HUES6 (cell line): ENCODE measurements around the gene PROX1.

ENCODE experiments used
- H3K27ac ChIP-seq: 2 replicates; pipeline ENCODE4 v1.7.0; 2013; ENCODE audit warnings: low read depth, mild to moderate bottlenecking, low read length, inconsistent platforms
- H3K27me3 ChIP-seq: 2 replicates; pipeline ENCODE4 v1.6.1; 2013; ENCODE audit warnings: low read length; ENCODE audit not compliant: control insufficient read depth, insufficient read depth
- H3K36me3 ChIP-seq: 2 replicates; pipeline ENCODE4 v1.6.1; 2013; ENCODE audit warnings: low read length; ENCODE audit not compliant: control insufficient read depth, insufficient read depth
- H3K4me1 ChIP-seq: 2 replicates; pipeline ENCODE4 v1.6.1; 2013; ENCODE audit warnings: low read length; ENCODE audit not compliant: control insufficient read depth, insufficient read depth
- H3K4me3 ChIP-seq: 2 replicates; pipeline ENCODE4 v1.5.1; 2013; ENCODE audit warnings: low read depth, low read length
- H3K9ac ChIP-seq: one replicate; pipeline ENCODE4 v1.6.1; 2013; ENCODE audit warnings: mild to moderate bottlenecking, low read length
- H3K9me3 ChIP-seq: 2 replicates; pipeline ENCODE4 v1.6.1; 2013; ENCODE audit warnings: low read depth, low read length; ENCODE audit not compliant: control insufficient read depth, insufficient read depth

PROX1 gene

DNA sequence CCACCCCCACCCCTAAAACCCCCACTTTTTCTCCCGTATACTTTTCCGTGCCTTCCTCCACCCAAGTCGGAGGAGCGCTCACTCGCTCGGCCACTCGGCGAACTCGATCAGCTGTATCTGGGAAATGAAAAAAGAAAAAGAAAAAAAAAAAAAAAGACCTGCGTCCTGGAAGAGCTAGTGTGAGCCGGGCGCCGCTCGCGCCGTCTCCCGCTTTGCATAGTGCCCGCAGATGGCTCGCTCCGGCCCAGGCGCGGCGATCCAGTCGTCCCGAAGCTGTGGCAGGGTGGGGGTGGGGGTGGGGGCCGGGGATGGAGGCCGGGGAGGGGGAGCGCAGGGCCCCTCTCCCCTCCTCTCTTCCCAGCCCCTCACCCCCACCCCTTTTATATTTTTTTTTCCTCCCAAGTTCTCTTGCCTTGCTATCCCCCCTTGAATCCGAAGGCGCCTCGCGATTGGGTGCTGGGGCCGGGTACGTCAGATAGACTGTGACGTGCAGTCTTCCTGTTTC, 299 bp upstream of the PROX1 start:
- Histone ChIP-seq H3K27me3 (peaks cover 81% of the 10 kb centered on the region), H3K9ac (peak overlapping the region; percentile 13)

DNA sequence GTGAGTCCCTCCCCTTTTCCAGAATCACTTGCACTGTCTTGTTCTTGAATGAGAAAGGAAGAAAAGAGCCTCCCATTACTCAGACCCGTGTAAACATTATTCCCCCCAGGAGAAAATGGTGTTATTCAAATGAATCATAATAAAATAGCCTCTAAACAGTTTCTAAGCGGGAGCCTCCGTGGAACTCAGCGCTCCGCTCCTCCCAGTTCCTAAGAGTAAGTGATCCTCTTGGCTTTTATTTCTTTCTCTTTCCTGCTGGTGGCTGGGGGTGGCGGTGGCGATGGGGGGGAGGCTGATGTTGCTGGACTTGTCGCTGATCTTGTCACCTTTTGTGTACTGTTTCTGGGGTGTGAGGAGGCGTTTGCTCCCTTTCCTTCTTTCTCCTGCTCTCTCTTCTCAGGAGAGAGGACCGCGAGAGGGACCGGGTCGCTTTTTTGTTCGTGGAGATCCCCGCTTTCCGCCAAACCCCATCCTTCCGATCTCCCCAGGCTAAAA, 781 bp downstream of the PROX1 start:
- peak overlapping the region; percentile 82 for H3K4me3 ChIP-seq
- H3K27ac ChIP-seq = no peak overlapping the region
- H3K36me3 ChIP-seq = no peaks in the 10 kb centered on the region
- H3K9me3 ChIP-seq = no peaks in the 10 kb centered on the region
- peaks cover 45% of the 10 kb centered on the region for H3K4me1 ChIP-seq
- H3K9ac ChIP-seq = no peak overlapping the region
- peaks cover 71% of the 10 kb centered on the region for H3K27me3 ChIP-seq

More for the DNA sequence above, 299 bp upstream of the PROX1 start:
- Histone ChIP-seq H3K4me3 (peak overlapping the region; percentile 82), H3K36me3 (no peaks in the 10 kb centered on the region), H3K4me1 (peaks cover 50% of the 10 kb centered on the region), H3K9me3 (no peaks in the 10 kb centered on the region), H3K27ac (no peak overlapping the region)

DNA sequence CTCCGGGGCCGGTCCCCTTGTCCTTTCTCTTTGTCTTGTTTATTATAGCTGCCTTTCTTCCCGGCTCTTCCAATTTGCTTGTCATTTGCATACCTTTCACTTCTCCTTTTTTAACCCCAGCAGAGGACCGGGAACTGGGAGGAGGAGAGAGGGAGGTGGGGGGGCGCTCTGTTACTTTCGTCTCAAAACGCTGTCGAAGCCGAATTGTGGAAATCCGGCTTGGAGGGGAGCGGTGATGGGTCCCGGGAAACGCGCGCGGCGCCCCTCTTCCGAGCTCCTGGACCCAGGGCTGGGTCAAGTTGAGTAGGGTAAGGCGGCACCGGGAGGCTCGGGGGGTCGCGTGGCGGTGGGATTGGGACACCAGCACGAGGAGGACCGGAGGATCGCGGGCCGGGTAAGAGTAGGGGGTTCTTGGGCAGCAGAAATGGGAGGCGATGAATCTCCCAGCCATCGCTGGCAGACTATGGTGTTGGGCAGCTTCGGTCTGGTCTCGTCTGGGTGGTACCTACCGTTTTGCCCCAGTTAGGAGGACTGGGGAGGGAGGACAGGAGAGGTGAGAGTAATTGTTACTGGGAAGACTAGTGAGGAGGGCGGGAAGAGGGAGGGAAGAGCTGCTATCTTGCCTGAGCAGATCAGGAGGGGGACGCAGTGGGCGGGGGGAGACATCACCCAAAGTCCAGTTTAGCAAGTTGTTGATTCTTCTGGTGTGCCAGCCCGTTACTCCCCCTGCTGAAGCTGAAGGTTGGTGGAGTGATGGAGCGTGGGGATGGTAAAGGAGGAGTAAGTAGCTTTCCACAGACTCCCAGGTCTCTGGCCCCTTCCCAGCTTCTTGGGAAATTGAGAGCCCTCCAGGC, 1.5 kb downstream of the PROX1 start:
- Histone ChIP-seq H3K9ac (peak overlapping the region; percentile 18), H3K27ac (no peak overlapping the region), H3K36me3 (no peaks in the 10 kb centered on the region)

GRCh38 chr1:213993929-213994328, 6.2 kb downstream of the PROX1 start:
- peaks cover 11% of the 10 kb centered on the region; the same call in 1 of the 2 replicates for H3K4me1 ChIP-seq
- H3K36me3 ChIP-seq = no peaks in the 10 kb centered on the region
- no peak overlapping the region for H3K9ac ChIP-seq
- H3K9me3 ChIP-seq = no peaks in the 10 kb centered on the region
- H3K27ac ChIP-seq = no peak overlapping the region
- no peak overlapping the region for H3K4me3 ChIP-seq
- H3K27me3 ChIP-seq = peaks cover 30% of the 10 kb centered on the region

More for the DNA sequence above, 1.5 kb downstream of the PROX1 start:
- Histone ChIP-seq H3K4me3 (peak overlapping the region; percentile 82), H3K9me3 (no peaks in the 10 kb centered on the region), H3K27me3 (peaks cover 64% of the 10 kb centered on the region), H3K4me1 (peaks cover 39% of the 10 kb centered on the region)

GRCh38 chr1:213994888-213995287, 7.1 kb downstream of the PROX1 start:
- no peak overlapping the region for H3K9ac ChIP-seq
- H3K4me3 ChIP-seq = no peak overlapping the region
- no peaks in the 10 kb centered on the region for H3K36me3 ChIP-seq
- no peaks in the 10 kb centered on the region for H3K9me3 ChIP-seq
- H3K27me3 ChIP-seq = peaks cover 21% of the 10 kb centered on the region
- H3K4me1 ChIP-seq = peaks cover 6% of the 10 kb centered on the region; the same call in 1 of the 2 replicates
- no peak overlapping the region for H3K27ac ChIP-seq

DNA sequence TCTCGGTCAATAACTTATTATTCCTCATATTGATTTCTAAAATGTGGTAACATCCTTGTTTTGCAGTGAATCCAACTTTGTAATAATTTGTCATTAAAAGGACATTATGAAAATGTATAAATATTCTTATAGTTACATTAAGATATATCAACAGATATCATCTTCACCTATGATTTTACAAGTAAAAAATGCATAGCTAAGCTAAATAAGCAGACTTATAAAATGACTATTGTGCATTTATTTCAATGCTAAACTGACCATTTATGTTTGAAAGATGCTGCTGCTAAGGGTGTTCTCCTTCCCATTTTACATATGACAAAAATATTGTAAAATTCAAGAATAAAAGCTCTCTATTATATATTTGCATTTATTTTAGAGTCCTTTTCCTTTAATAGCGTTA, 7.8 kb downstream of the PROX1 start:
- Histone ChIP-seq H3K9me3 (no peaks in the 10 kb centered on the region), H3K36me3 (no peaks in the 10 kb centered on the region), H3K4me1 (no peaks in the 10 kb centered on the region; the same call in 1 of the 2 replicates), H3K9ac (no peak overlapping the region), H3K27me3 (peaks cover 14% of the 10 kb centered on the region), H3K4me3 (no peak overlapping the region), H3K27ac (no peak overlapping the region)

DNA sequence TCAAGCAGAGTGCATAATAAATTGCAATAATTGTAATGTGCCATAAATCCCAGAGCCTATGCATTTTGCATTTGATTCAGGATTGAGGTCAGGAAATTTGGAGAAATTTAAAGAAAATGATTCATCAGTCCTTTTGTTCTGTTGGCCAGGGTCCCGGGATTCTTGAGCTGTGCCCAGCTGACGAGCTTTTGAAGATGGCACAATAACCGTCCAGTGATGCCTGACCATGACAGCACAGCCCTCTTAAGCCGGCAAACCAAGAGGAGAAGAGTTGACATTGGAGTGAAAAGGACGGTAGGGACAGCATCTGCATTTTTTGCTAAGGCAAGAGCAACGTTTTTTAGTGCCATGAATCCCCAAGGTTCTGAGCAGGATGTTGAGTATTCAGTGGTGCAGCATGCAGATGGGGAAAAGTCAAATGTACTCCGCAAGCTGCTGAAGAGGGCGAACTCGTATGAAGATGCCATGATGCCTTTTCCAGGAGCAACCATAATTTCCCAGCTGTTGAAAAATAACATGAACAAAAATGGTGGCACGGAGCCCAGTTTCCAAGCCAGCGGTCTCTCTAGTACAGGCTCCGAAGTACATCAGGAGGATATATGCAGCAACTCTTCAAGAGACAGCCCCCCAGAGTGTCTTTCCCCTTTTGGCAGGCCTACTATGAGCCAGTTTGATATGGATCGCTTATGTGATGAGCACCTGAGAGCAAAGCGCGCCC, 8.7 kb downstream of the PROX1 start:
- H3K27me3 ChIP-seq = peaks cover 5% of the 10 kb centered on the region; the same call in 1 of the 2 replicates
- H3K9ac ChIP-seq = no peak overlapping the region
- H3K36me3 ChIP-seq = no peaks in the 10 kb centered on the region
- H3K4me3 ChIP-seq = no peak overlapping the region
- H3K9me3 ChIP-seq = no peaks in the 10 kb centered on the region
- H3K4me1 ChIP-seq = no peaks in the 10 kb centered on the region
- no peak overlapping the region for H3K27ac ChIP-seq

- Histone ChIP-seq H3K4me1 (peaks cover 4% of the 10 kb centered on the region; the same call in 1 of the 2 replicates), H3K9ac (no peak overlapping the region), H3K9me3 (no peaks in the 10 kb centered on the region), H3K27ac (no peak overlapping the region), H3K27me3 (no peaks in the 10 kb centered on the region), H3K4me3 (no peak overlapping the region), H3K36me3 (no peaks in the 10 kb centered on the region)
Measured at GRCh38 chr1:213997038-213997771, 9.4 kb downstream of the PROX1 start.

DNA sequence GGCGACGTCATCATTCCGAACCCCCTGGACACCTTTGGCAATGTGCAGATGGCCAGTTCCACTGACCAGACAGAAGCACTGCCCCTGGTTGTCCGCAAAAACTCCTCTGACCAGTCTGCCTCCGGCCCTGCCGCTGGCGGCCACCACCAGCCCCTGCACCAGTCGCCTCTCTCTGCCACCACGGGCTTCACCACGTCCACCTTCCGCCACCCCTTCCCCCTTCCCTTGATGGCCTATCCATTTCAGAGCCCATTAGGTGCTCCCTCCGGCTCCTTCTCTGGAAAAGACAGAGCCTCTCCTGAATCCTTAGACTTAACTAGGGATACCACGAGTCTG, 10.0 kb downstream of the PROX1 start:
- H3K36me3 ChIP-seq = no peaks in the 10 kb centered on the region
- no peaks in the 10 kb centered on the region for H3K9me3 ChIP-seq
- peaks cover 7% of the 10 kb centered on the region; the same call in 1 of the 2 replicates for H3K4me1 ChIP-seq
- H3K9ac ChIP-seq = no peak overlapping the region
- no peaks in the 10 kb centered on the region for H3K27me3 ChIP-seq
- H3K4me3 ChIP-seq = no peak overlapping the region
- no peak overlapping the region for H3K27ac ChIP-seq

- peaks cover 7% of the 10 kb centered on the region; the same call in 1 of the 2 replicates for H3K4me1 ChIP-seq
- H3K9me3 ChIP-seq = no peaks in the 10 kb centered on the region
- H3K4me3 ChIP-seq = no peak overlapping the region
- no peaks in the 10 kb centered on the region for H3K27me3 ChIP-seq
- no peak overlapping the region for H3K9ac ChIP-seq
- H3K27ac ChIP-seq = no peak overlapping the region
- no peaks in the 10 kb centered on the region for H3K36me3 ChIP-seq
Measured at GRCh38 chr1:213998785-213999184, 11.0 kb downstream of the PROX1 start.
